ENCODE measurements around the gene ERVMER34-1. TPM values are rescaled to one million over a fixed set of nuclear protein-coding genes. Genes with fewer than 3 reads are reported as not detected.

Gene ERVMER34-1
- polyA plus RNA-seq, 1 donor: 0.38 TPM

GRCh38 chr4:52718123-52718522 lies 33.1 kb downstream of the ERVMER34-1 start:
- DNase-seq (ENCODE audit: low read depth): no peak

DNA sequence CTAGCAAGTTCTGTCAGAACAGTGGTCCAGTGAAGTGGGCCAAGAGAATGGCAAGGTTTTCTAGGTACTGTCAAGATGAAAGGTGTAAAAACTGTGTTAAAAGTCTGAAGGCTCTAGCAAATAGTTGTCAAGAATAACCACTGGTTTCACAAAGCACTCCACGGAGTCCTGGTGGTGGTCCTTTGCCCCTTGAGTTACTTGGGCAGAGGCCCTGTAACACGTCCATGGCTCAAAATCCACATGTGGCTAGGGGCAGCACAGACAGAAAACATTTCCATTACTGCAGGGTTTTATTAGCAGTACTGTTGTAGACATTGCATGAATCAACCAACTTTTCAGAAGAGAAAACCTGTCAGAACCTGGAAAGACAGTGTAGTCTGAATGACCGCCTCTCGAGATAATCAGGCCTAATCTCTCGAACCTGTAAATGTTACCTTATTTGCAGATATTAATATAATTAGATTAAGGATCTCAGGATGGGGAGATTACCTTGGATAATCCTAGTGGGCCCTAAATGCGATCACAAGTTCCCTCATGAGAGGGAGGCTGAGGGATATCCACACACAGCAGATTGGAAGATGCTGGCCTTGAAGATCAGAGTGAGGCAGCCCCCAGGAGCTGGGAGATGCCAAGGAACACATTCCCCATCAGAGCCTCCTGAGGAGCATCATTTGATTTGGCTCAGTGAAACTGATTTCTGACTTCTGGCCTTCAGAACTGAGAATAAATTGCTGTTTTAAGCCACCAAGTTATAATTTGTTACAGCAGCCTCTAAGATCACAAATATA lies 34.7 kb downstream of the ERVMER34-1 start:
- DNase-seq (ENCODE audit: low read depth): no peak

GRCh38 chr4:52715914-52716313 lies 35.3 kb downstream of the ERVMER34-1 start:
- DNase-seq (ENCODE audit: low read depth): no peak

- DNase-seq (ENCODE audit: low read depth): no peak
Measured at GRCh38 chr4:52715255-52715897, 35.8 kb downstream of the ERVMER34-1 start.

- no peak for DNase-seq (ENCODE audit: low read depth)
Measured at GRCh38 chr4:52714597-52715254, 36.5 kb downstream of the ERVMER34-1 start.

- no peak for DNase-seq (ENCODE audit: low read depth)
Measured at GRCh38 chr4:52713456-52713937, 37.7 kb downstream of the ERVMER34-1 start.

- peak; percentile 86 for DNase-seq (ENCODE audit: low read depth)
Measured at GRCh38 chr4:52712251-52713130, 38.7 kb downstream of the ERVMER34-1 start.

GRCh38 chr4:52711834-52712250 lies 39.4 kb downstream of the ERVMER34-1 start:
- no peak for DNase-seq (ENCODE audit: low read depth)

- DNase-seq (ENCODE audit: low read depth): no peak
Measured at GRCh38 chr4:52711272-52711671, 40.0 kb downstream of the ERVMER34-1 start.

DNA sequence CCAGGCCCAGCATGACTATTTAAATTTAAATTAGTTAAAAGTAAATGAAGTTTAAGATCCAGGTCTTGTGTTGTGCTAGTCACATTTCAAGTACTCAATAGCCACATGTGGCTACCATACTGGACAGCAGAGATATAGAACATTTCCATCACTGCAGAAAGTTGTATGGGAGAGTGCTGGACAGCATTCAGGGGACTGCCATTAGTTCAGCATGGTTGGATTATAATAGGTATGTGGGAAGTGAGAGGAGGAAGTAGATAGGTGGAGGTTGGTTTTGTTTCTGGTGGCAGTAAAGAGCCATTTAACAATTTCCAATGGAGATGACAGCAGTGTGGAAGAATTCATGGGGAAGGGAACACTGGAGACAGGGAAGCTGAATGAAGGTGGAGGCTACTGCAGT lies 42.1 kb downstream of the ERVMER34-1 start:
- no peak for DNase-seq (ENCODE audit: low read depth)

DNA sequence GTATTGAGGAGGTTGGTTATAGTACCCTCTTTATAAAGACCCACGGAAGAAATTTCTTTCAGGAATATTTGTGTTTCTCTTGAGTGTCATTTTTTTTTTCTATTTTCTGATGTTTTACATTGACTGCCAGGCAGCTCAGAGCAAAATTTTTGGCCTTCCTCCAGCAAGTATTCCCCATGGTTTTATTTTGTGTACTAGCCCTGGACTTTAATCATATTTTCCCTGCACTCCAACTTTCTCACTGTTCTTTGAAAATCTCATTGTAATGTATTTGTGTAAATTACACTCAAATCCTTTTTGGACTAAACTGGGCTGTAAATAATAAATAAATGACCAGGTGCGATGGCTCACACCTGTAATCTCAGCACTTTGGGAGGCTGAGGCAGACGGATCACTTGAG lies 46.6 kb downstream of the ERVMER34-1 start:
- no peak for DNase-seq (ENCODE audit: low read depth)

DNA sequence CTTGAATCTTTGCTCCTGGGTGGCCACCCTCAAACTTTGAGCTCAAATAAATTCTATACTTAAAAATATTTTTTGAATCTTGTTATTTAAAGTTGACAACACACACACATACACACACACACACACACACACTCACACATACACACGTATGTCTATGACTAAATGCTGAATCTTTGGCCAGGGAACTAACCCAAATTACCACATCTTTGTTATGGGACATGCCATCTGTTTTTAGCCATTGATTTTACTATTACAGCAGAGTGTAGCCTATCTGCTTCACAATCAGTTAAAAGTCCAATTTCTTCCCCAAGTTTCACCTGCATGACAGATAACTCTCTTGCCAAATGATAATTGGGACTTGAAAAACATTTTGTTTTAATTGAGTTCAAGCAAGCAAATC lies 47.1 kb downstream of the ERVMER34-1 start:
- DNase-seq (ENCODE audit: low read depth): no peak

DNA sequence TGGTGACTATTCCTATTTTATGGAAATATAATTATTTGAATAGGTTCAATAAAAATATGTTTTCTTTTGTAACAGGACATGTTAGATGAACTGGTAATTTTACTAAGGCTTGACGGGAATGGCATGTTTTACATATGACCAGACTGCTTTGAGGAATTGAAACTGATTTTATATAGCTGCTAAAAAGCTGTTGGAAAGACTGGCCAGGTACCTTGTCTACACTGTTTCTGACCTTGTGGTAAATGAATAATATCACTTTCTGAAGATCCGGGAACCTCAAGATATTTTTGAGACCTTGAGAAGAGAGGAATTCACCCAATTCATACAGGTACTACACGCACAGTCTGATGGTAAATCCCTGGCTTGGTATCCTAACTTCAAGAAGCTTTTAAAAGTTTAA lies 50.0 kb downstream of the ERVMER34-1 start:
- DNase-seq (ENCODE audit: low read depth): no peak

DNA sequence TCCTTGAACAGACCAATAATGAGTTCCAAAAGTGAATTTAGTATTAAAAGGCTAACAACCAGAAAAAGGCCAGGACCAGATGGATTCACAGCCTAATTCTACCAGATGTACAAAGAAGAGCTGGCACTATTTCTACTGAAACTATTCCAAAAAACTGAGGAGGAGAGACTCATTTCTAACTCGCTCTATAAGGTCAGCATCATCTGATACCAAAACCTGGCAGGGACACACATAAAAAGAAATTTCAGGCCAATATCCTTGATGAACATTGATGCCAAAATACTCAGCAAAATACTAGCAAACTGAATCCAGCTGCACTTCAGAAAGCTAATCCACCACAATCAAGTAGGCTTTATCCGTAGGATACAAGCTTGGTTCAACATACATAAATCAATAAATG lies 56.3 kb downstream of the ERVMER34-1 start:
- no peak for DNase-seq (ENCODE audit: low read depth)

GRCh38 chr4:52693492-52693891 lies 57.7 kb downstream of the ERVMER34-1 start:
- no peak for DNase-seq (ENCODE audit: low read depth)

Other genes with a start within 250 kb of the ERVMER34-1 start
- 29.0 TPM for gene USP46, start 92.1 kb downstream of the ERVMER34-1 start, polyA plus RNA-seq (ENCODE audit: insufficient read length)
- 8.8 TPM for gene RASL11B, start 110.9 kb upstream of the ERVMER34-1 start, polyA plus RNA-seq (ENCODE audit: insufficient read length)

All from forelimb muscle (tissue), 1 donor.